HepG2 (cell line): ENCODE results near the gene CFAP119. TPM values are rescaled to one million over a fixed set of nuclear protein-coding genes. Genes with fewer than 3 reads are reported as not detected.

ENCODE experiments used
- AHDC1 ChIP-seq: sonication (generic); formaldehyde crosslinking; IDR thresholded peaks from 2 replicates; pipeline ENCODE4 v1.5.1; 2020; ENCODE audit warnings: mild to moderate bottlenecking, missing genetic modification reagents, borderline replicate concordance
- ISX ChIP-seq: sonication (generic); formaldehyde crosslinking; conservative IDR thresholded peaks from 2 replicates; pipeline ENCODE4 v1.5.0; 2020; ENCODE audit warnings: missing genetic modification reagents
- MBD4 ChIP-seq: IDR thresholded peaks from 2 replicates; pipeline ENCODE4 v1.6.1; 2012; ENCODE audit warnings: low read length, inconsistent platforms, borderline replicate concordance
- NFE2 ChIP-seq: sonication (generic); formaldehyde crosslinking; IDR thresholded peaks from 2 replicates; pipeline ENCODE4 v1.4.0; 2020; ENCODE audit warnings: missing genetic modification reagents
- SMAD9 ChIP-seq: sonication (generic); formaldehyde crosslinking; IDR thresholded peaks from 2 replicates; pipeline ENCODE4 v1.5.1; 2020; ENCODE audit warnings: mild to moderate bottlenecking, missing genetic modification reagents
- SP1 ChIP-seq, 2 experiments: fragments of 450-650 bp in 1 of 2; sonication (generic) in 1 of 2; formaldehyde crosslinking in 1 of 2; IDR thresholded peaks; 2 replicates each; pipeline versions ENCODE4 v1.4.0 to v1.6.1; 2016 to 2020; ENCODE audit warnings: missing genetic modification reagents in 1 of 2
- TCF7L2 ChIP-seq: IDR thresholded peaks from 2 replicates; pipeline ENCODE4 v1.6.1; 2011; ENCODE audit warnings: mild to moderate bottlenecking, low read depth, low read length, moderate library complexity
- TERF1 ChIP-seq: sonication (generic); formaldehyde crosslinking; IDR thresholded peaks from 2 replicates; pipeline ENCODE4 v1.8.0; 2022; ENCODE audit warnings: mild to moderate bottlenecking, missing genetic modification reagents, moderate library complexity
- YEATS4 ChIP-seq: sonication (generic); formaldehyde crosslinking; IDR thresholded peaks from 2 replicates; pipeline ENCODE4 v1.4.0; 2020; ENCODE audit warnings: missing genetic modification reagents, borderline replicate concordance
- ZBTB1 ChIP-seq: sonication (generic); formaldehyde crosslinking; IDR thresholded peaks from 2 replicates; pipeline ENCODE4 v1.4.0; 2020; ENCODE audit warnings: missing genetic modification reagents, borderline replicate concordance
- ZNF17 ChIP-seq: sonication (generic); formaldehyde crosslinking; IDR thresholded peaks from 2 replicates; pipeline ENCODE4 v1.5.0; 2020; ENCODE audit warnings: mild to moderate bottlenecking, missing genetic modification reagents
- ZNF225 ChIP-seq: sonication (generic); formaldehyde crosslinking; IDR thresholded peaks from 2 replicates; pipeline ENCODE4 v1.4.0; 2020; ENCODE audit warnings: mild to moderate bottlenecking, missing genetic modification reagents
- ZNF280D ChIP-seq: sonication (generic); formaldehyde crosslinking; IDR thresholded peaks from 2 replicates; pipeline ENCODE4 v1.5.1; 2020; ENCODE audit warnings: mild to moderate bottlenecking, missing genetic modification reagents
- ZNF484 ChIP-seq: sonication (generic); formaldehyde crosslinking; IDR thresholded peaks from 2 replicates; pipeline ENCODE4 v1.5.1; 2020; ENCODE audit warnings: mild to moderate bottlenecking, low read depth, missing genetic modification reagents, borderline replicate concordance
- ZNF790 ChIP-seq: sonication (generic); formaldehyde crosslinking; IDR thresholded peaks from 2 replicates; pipeline ENCODE4 v1.8.0; 2022; ENCODE audit warnings: missing genetic modification reagents, mild to moderate bottlenecking, borderline replicate concordance
- ZXDC ChIP-seq: sonication (generic); formaldehyde crosslinking; IDR thresholded peaks from 2 replicates; pipeline ENCODE4 v1.5.0; 2020; ENCODE audit warnings: mild to moderate bottlenecking, missing genetic modification reagents
- polyA plus RNA-seq, 8 experiments: library from polyadenylated mRNA; depleted of rRNA in 3 of 8; stranded (reverse) in 7 of 8; unstranded in 1 of 8; fragments of >200 nt; fragmentation: Illumina TruSeq in 4 of 8; extraction: Trizol in 4 of 8; gene quantifications; 2 replicates each; pipeline versions ENCODE4 v1.2.1 to v1.2.3, GENCODE V29; 2011 to 2016; ENCODE audit warnings: low read depth in 4 of 8, missing spikeins in 1 of 8, mixed read lengths in 1 of 8; ENCODE audit not compliant: insufficient read depth in 1 of 8
- total RNA-seq, 5 experiments: library from RNA; depleted of rRNA; stranded (reverse); fragments of >200 nt; fragmentation: Illumina TruSeq; extraction: Trizol; gene quantifications; 2 replicates each; pipeline ENCODE4 v1.2.3, GENCODE V29; 2016; ENCODE audit warnings: low read depth in 1 of 5

The CFAP119 gene
- total and polyA plus RNA-seq, 2 of the 13 experiments (the other 11 are each of a cell fraction or from before 2014, with no cell fraction given) = 6.4 TPM

- TF ChIP-seq ZXDC (CRISPR knock-in tag) (no peak), SP1 (IDR thresholded peaks at IDR 0.05) (no peak), SP1 (CRISPR knock-in tag; IDR thresholded peaks at IDR 0.05) (no peak), TCF7L2 (no peak), ISX (CRISPR knock-in tag) (no peak), ZNF17 (CRISPR knock-in tag) (peak; percentile 84; the same call in 1 of the 2 replicates), MBD4 (no peak), NFE2 (CRISPR knock-in tag) (no peak), AHDC1 (no peak), ZNF484 (CRISPR knock-in tag) (no peak), ZNF225 (CRISPR knock-in tag) (peak; percentile 82), ZNF790 (CRISPR knock-in tag) (no peak), ZBTB1 (CRISPR knock-in tag) (no peak), ZNF280D (CRISPR knock-in tag) (no peak), YEATS4 (CRISPR knock-in tag) (peak; percentile 10; the same call in 1 of the 2 replicates), SMAD9 (no peak), TERF1 (CRISPR knock-in tag) (no peak)
Observed at GRCh38 chr16:30761427-30761927, 385 bp downstream of the CFAP119 start (continued).
